GM10266 (cell line): Measurements from ENCODE around the gene MEF2B.

Source experiments
- DNase-seq: peaks from one replicate; pipeline ENCODE4 v3.0.0; 2012; ENCODE audit errors: extremely low spot score
- CTCF ChIP-seq: IDR thresholded peaks from 2 replicates; pipeline ENCODE4 v1.5.1; 2012; ENCODE audit warnings: mild to moderate bottlenecking, low read depth; ENCODE audit not compliant: control insufficient read depth, insufficient read depth; ENCODE audit errors: missing control alignments

Gene MEF2B

GRCh38 chr19:19212916-19213315 lies 42.9 kb upstream of the MEF2B start:
- no peak for TF ChIP-seq CTCF
- no peak for DNase-seq

- TF ChIP-seq CTCF: no peak
- DNase-seq: no peak
Observed at GRCh38 chr19:19211499-19212420, 41.7 kb upstream of the MEF2B start, which contains the start of gene NCAN. Gene NCAN (plus strand): TSS chr19:19211958. CDS start chr19:19216954, 4,996 bp downstream.

GRCh38 chr19:19209372-19209771 lies 39.3 kb upstream of the MEF2B start:
- no peak for TF ChIP-seq CTCF
- DNase-seq: no peak

GRCh38 chr19:19207637-19208572 lies 37.8 kb upstream of the MEF2B start:
- no peak for TF ChIP-seq CTCF
- no peak for DNase-seq

GRCh38 chr19:19206938-19207337 lies 36.9 kb upstream of the MEF2B start:
- no peak for TF ChIP-seq CTCF
- DNase-seq: no peak

- DNase-seq: no peak
Observed at GRCh38 chr19:19205416-19206410, 35.6 kb upstream of the MEF2B start.

More at GRCh38 chr19:19205416-19206410, 35.6 kb upstream of the MEF2B start:
- TF ChIP-seq CTCF: no peak
